ENCODE data around the gene ZNF597.
A peak's percentile ranks its signal among the peaks of the same experiment; 100 is the strongest.

Gene ZNF597

DNA sequence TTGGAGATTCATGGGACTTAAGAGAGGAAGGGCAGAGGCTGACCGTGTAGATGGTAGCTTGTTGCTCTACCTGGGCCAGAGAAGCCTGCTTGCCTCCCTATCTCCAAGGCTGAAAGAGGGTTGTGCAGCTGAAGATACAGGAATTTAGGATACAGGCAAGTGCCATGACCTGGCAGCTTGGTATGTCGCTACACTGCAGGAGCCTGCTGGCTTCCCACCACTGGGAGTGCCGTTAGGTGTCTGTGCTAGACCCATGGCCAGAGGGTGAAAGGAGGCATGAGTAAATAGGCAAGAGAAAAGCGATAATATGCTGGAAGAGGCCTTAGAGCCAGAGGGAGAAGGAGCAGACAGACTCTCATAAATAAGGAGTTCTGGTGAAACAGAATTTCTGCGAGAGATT is 10.8 kb upstream of the ZNF597 start:
- Histone ChIP-seq H3K9ac (ENCODE audit: low read depth, low read length) (no peak overlapping the region), H3K9me3 (ENCODE audit: control insufficient read depth, insufficient read depth, low read length) (no peaks in the 10 kb centered on the region), H3K4me1 (ENCODE audit: insufficient read depth, low read length) (peaks cover 9% of the 10 kb centered on the region), H3K36me3 (ENCODE audit: insufficient read depth, low read length) (no peaks in the 10 kb centered on the region; the same call in 1 of the 2 replicates)

- Histone ChIP-seq H3K4me1 (ENCODE audit: insufficient read depth, low read length) (no peaks in the 10 kb centered on the region), H3K36me3 (ENCODE audit: insufficient read depth, low read length) (no peaks in the 10 kb centered on the region), H3K9ac (ENCODE audit: low read depth, low read length) (peak overlapping the region; percentile 80), H3K9me3 (ENCODE audit: control insufficient read depth, insufficient read depth, low read length) (no peaks in the 10 kb centered on the region)
Measured at GRCh38 chr16:3444032-3444388, 706 bp upstream of the ZNF597 start.

- Histone ChIP-seq H3K9me3 (ENCODE audit: control insufficient read depth, insufficient read depth, low read length) (no peaks in the 10 kb centered on the region), H3K4me1 (ENCODE audit: insufficient read depth, low read length) (no peaks in the 10 kb centered on the region)
Measured at GRCh38 chr16:3439637-3440036, 3.7 kb downstream of the ZNF597 start.

DNA sequence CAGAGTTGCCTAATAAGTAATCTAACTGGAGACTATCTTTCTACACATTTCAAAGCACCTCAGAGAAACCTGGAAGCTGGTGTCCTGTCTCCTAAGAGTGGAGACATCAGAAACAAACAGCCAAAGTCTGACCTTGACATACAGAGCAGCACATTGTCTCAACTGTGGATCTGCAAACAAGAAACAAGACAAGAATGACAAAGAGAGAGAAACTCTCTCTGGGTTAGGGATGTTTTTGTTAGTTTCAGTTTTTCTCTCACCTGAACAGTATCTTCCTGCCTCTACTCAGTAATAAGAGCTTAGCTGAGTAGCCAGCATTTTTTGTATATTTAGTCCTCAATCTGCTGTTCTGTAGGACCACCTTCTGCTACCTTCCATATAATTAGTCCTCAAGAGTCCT is 8.9 kb downstream of the ZNF597 start:
- no peaks in the 10 kb centered on the region for H3K9me3 ChIP-seq (ENCODE audit: control insufficient read depth, insufficient read depth, low read length)
- H3K9ac ChIP-seq (ENCODE audit: low read depth, low read length): no peak overlapping the region
- no peaks in the 10 kb centered on the region for H3K4me1 ChIP-seq (ENCODE audit: insufficient read depth, low read length)
- no peaks in the 10 kb centered on the region; the same call in 1 of the 2 replicates for H3K36me3 ChIP-seq (ENCODE audit: insufficient read depth, low read length)

More at GRCh38 chr16:3439637-3440036, 3.7 kb downstream of the ZNF597 start:
- Histone ChIP-seq H3K36me3 (ENCODE audit: insufficient read depth, low read length) (no peaks in the 10 kb centered on the region; the same call in 1 of the 2 replicates), H3K9ac (ENCODE audit: low read depth, low read length) (no peak overlapping the region)

DNA sequence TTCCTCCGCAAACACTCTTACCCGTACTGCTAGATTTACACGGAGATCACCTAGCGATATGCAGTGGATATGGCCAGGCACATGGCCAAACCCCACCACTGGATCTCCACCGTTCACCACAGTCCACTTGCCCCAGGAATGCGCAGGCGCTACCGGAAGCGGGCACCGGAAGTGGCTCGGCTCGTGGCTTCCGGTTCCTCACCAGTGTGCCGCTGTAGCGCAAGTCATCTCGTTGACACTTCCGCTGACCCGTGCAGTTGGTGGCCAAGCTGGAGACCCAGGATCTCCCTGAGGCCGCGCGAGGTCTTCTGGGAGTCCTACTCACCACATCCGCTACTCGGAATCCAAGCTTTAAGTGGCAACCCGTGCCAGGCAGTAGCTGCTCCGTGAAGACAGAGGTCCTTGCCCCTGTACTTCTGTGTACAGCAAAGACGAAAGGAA is 11.5 kb downstream of the ZNF597 start:
- Histone ChIP-seq H3K9ac (ENCODE audit: low read depth, low read length) (no peak overlapping the region), H3K36me3 (ENCODE audit: insufficient read depth, low read length) (no peaks in the 10 kb centered on the region; the same call in 1 of the 2 replicates), H3K9me3 (ENCODE audit: control insufficient read depth, insufficient read depth, low read length) (no peaks in the 10 kb centered on the region), H3K4me1 (ENCODE audit: insufficient read depth, low read length) (no peaks in the 10 kb centered on the region)

- H3K36me3 ChIP-seq (ENCODE audit: insufficient read depth, low read length): peaks cover 3% of the 10 kb centered on the region; the same call in 1 of the 2 replicates
- H3K4me1 ChIP-seq (ENCODE audit: insufficient read depth, low read length): no peaks in the 10 kb centered on the region
- peaks cover 21% of the 10 kb centered on the region for H3K9me3 ChIP-seq (ENCODE audit: control insufficient read depth, insufficient read depth, low read length)
- no peak overlapping the region for H3K9ac ChIP-seq (ENCODE audit: low read depth, low read length)
Measured at GRCh38 chr16:3413730-3414379, 29.4 kb downstream of the ZNF597 start.

DNA sequence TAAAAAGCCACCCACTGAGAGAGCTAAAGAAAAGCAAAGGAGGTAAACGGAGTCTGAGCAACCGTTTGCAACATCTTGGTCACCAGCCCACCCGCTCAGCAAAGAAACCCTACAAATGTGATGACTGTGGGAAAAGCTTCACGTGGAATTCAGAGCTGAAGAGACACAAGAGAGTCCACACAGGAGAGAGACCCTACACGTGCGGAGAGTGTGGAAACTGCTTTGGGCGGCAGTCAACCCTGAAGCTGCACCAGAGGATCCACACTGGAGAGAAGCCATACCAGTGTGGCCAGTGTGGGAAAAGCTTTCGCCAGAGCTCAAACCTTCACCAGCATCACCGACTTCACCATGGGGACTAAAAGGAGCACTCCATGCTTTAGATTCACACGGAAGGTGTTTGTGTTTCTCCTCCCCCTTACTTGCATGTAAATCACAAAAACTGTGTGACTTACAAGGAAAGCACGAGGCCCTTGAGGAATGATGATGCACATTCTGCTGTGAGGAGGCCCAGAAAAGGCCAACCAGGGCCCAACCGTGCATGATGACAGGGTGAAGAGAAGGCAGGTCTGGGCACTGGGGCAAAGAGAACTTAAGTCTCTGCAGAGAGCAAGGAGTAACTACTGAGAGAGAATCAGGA is 34.6 kb downstream of the ZNF597 start:
- Histone ChIP-seq H3K36me3 (ENCODE audit: insufficient read depth, low read length) (peaks cover 26% of the 10 kb centered on the region), H3K9me3 (ENCODE audit: control insufficient read depth, insufficient read depth, low read length) (peaks cover 50% of the 10 kb centered on the region), H3K9ac (ENCODE audit: low read depth, low read length) (no peak overlapping the region), H3K4me1 (ENCODE audit: insufficient read depth, low read length) (no peaks in the 10 kb centered on the region)

GRCh38 chr16:3401719-3402397 is 41.4 kb downstream of the ZNF597 start:
- no peaks in the 10 kb centered on the region for H3K4me1 ChIP-seq (ENCODE audit: insufficient read depth, low read length)
- H3K36me3 ChIP-seq (ENCODE audit: insufficient read depth, low read length): peaks cover 14% of the 10 kb centered on the region
- peaks cover 15% of the 10 kb centered on the region for H3K9me3 ChIP-seq (ENCODE audit: control insufficient read depth, insufficient read depth, low read length)
- H3K9ac ChIP-seq (ENCODE audit: low read depth, low read length): peak overlapping the region; percentile 64

- peak within 1 kb of the TSS; percentile 64 for H3K9ac ChIP-seq (ENCODE audit: low read depth, low read length)
- H3K36me3 ChIP-seq (ENCODE audit: insufficient read depth, low read length): peaks cover 15% of the 10 kb centered on the region
- H3K9me3 ChIP-seq (ENCODE audit: control insufficient read depth, insufficient read depth, low read length): peaks cover 10% of the 10 kb centered on the region
- no peaks in the 10 kb centered on the region for H3K4me1 ChIP-seq (ENCODE audit: insufficient read depth, low read length)
Measured at GRCh38 chr16:3400779-3401688, 42.3 kb downstream of the ZNF597 start, which contains the start of the genes ZNF174 and ZSCAN32. Gene ZNF174, plus strand, starts transcription at chr16:3401215. Its CDS starts 790 bp downstream, at chr16:3402005. Gene ZSCAN32, minus strand, starts transcription at chr16:3401004. Its CDS starts 3,447 bp downstream, at chr16:3397557.

DNA sequence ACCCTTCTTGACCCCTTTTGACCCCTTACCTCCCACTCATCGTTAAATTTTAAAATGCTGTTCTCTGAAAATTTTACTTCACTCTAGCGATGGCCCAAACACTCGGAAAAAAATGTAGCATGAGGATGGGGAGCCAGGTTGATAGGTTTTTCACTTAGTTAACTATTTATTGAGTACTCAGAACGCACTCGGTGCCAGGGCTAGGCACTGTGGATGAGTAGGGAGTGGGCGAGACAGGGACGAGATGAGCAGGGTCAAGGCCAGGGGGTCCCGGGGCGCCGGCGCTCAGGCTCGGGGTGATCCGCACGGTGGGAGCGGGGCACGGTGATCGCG is 42.9 kb downstream of the ZNF597 start:
- peaks cover 14% of the 10 kb centered on the region for H3K36me3 ChIP-seq (ENCODE audit: insufficient read depth, low read length)
- H3K9me3 ChIP-seq (ENCODE audit: control insufficient read depth, insufficient read depth, low read length): peaks cover 9% of the 10 kb centered on the region

GRCh38 chr16:3389663-3390338 is 53.5 kb downstream of the ZNF597 start:
- H3K4me1 ChIP-seq (ENCODE audit: insufficient read depth, low read length): no peaks in the 10 kb centered on the region
- peaks cover 13% of the 10 kb centered on the region for H3K36me3 ChIP-seq (ENCODE audit: insufficient read depth, low read length)
- peaks cover 8% of the 10 kb centered on the region; the same call in 1 of the 2 replicates for H3K9me3 ChIP-seq (ENCODE audit: control insufficient read depth, insufficient read depth, low read length)
- no peak overlapping the region for H3K9ac ChIP-seq (ENCODE audit: low read depth, low read length)

More for the DNA sequence above, 42.9 kb downstream of the ZNF597 start:
- H3K9ac ChIP-seq (ENCODE audit: low read depth, low read length): peak overlapping the region; percentile 64
- no peaks in the 10 kb centered on the region for H3K4me1 ChIP-seq (ENCODE audit: insufficient read depth, low read length)

GRCh38 chr16:3388325-3388724 is 55.0 kb downstream of the ZNF597 start:
- Histone ChIP-seq H3K9ac (ENCODE audit: low read depth, low read length) (no peak overlapping the region), H3K36me3 (ENCODE audit: insufficient read depth, low read length) (peaks cover 13% of the 10 kb centered on the region), H3K9me3 (ENCODE audit: control insufficient read depth, insufficient read depth, low read length) (peaks cover 23% of the 10 kb centered on the region), H3K4me1 (ENCODE audit: insufficient read depth, low read length) (no peaks in the 10 kb centered on the region)

DNA sequence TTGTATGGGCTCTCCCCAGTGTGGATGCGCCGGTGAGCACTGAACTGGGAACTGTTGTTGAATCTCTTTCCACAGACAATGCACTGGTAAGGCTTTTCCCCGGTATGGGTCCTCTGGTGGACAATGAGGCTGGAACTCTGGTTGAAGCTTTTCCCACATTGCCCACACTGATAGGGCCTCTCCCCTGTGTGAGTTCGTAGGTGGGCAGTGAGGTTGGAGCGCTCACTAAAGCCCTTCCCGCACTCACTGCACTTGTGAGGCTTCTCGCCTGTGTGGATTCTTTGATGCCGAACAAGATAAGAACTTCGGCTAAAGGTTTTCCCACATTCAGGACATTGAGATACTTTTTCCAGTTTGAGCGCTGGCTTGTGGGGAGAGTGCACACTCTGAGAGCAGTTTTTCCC is 60.3 kb downstream of the ZNF597 start:
- Histone ChIP-seq H3K36me3 (ENCODE audit: insufficient read depth, low read length) (peaks cover 16% of the 10 kb centered on the region), H3K9me3 (ENCODE audit: control insufficient read depth, insufficient read depth, low read length) (peaks cover 51% of the 10 kb centered on the region), H3K9ac (ENCODE audit: low read depth, low read length) (no peak overlapping the region), H3K4me1 (ENCODE audit: insufficient read depth, low read length) (no peaks in the 10 kb centered on the region)
